Measurements from ENCODE around the gene TRIM13.
"Not testable (repeated sequence)": the region's sequence is repeated elsewhere in the genome, so short reads cannot be mapped to it uniquely, and the experiment has no call there.

TRIM13 gene

GRCh38 chr13:49980266-49980665 lies 16.6 kb upstream of the TRIM13 start:
- no peaks in the 10 kb centered on the region for H3K9me3 Mint-ChIP-seq
- H3K36me3 Mint-ChIP-seq (ENCODE audit: low read depth) = peaks cover 19% of the 10 kb centered on the region
- no peak overlapping the region for H3K27ac Mint-ChIP-seq

GRCh38 chr13:49985129-49985528 lies 11.7 kb upstream of the TRIM13 start:
- no peaks in the 10 kb centered on the region for H3K9me3 Mint-ChIP-seq
- H3K4me3 Mint-ChIP-seq = no peak overlapping the region
- H3K27me3 Mint-ChIP-seq (ENCODE audit: low read depth) = no peaks in the 10 kb centered on the region
- no peak for DNase-seq (ENCODE audit: low spot score)
- no peaks in the 10 kb centered on the region for H3K4me1 Mint-ChIP-seq (ENCODE audit: low read depth)
- H3K27ac Mint-ChIP-seq = no peak overlapping the region
- H3K36me3 Mint-ChIP-seq (ENCODE audit: low read depth) = peaks cover 34% of the 10 kb centered on the region

More at GRCh38 chr13:49980266-49980665, 16.6 kb upstream of the TRIM13 start:
- Mint-ChIP-seq H3K27me3 (ENCODE audit: low read depth) (no peaks in the 10 kb centered on the region), H3K4me1 (ENCODE audit: low read depth) (peaks cover 4% of the 10 kb centered on the region), H3K4me3 (no peak overlapping the region)
- no peak for DNase-seq (ENCODE audit: low spot score)

GRCh38 chr13:49986471-49986870 lies 10.4 kb upstream of the TRIM13 start:
- no peak overlapping the region for H3K27ac Mint-ChIP-seq
- H3K9me3 Mint-ChIP-seq = no peaks in the 10 kb centered on the region
- H3K4me1 Mint-ChIP-seq (ENCODE audit: low read depth) = no peaks in the 10 kb centered on the region
- H3K27me3 Mint-ChIP-seq (ENCODE audit: low read depth) = no peaks in the 10 kb centered on the region
- peaks cover 38% of the 10 kb centered on the region for H3K36me3 Mint-ChIP-seq (ENCODE audit: low read depth)
- no peak for DNase-seq (ENCODE audit: low spot score)
- no peak overlapping the region for H3K4me3 Mint-ChIP-seq

- not testable (repeated sequence) for H3K27ac Mint-ChIP-seq; H3K4me3 Mint-ChIP-seq; H3K27me3 Mint-ChIP-seq (ENCODE audit: low read depth); H3K9me3 Mint-ChIP-seq; H3K4me1 Mint-ChIP-seq (ENCODE audit: low read depth); DNase-seq (ENCODE audit: low spot score)
- peaks cover 30% of the 10 kb centered on the region for H3K36me3 Mint-ChIP-seq (ENCODE audit: low read depth)
These were observed 6.2 kb upstream of the TRIM13 start for GRCh38 chr13:49990612-49991011.

GRCh38 chr13:49993111-49993510 lies 3.7 kb upstream of the TRIM13 start:
- H3K27ac Mint-ChIP-seq = no peak overlapping the region
- H3K9me3 Mint-ChIP-seq = no peaks in the 10 kb centered on the region
- DNase-seq (ENCODE audit: low spot score) = no peak
- H3K4me1 Mint-ChIP-seq (ENCODE audit: low read depth) = peaks cover 12% of the 10 kb centered on the region
- H3K4me3 Mint-ChIP-seq = no peak overlapping the region
- no peaks in the 10 kb centered on the region for H3K27me3 Mint-ChIP-seq (ENCODE audit: low read depth)
- peaks cover 26% of the 10 kb centered on the region for H3K36me3 Mint-ChIP-seq (ENCODE audit: low read depth)

GRCh38 chr13:49993666-49994065 lies 3.2 kb upstream of the TRIM13 start:
- Mint-ChIP-seq H3K36me3 (ENCODE audit: low read depth) (peaks cover 30% of the 10 kb centered on the region), H3K27ac (no peak overlapping the region), H3K27me3 (ENCODE audit: low read depth) (no peaks in the 10 kb centered on the region), H3K4me1 (ENCODE audit: low read depth) (peaks cover 18% of the 10 kb centered on the region), H3K9me3 (no peaks in the 10 kb centered on the region), H3K4me3 (no peak overlapping the region)
- no peak for DNase-seq (ENCODE audit: low spot score)

- Mint-ChIP-seq H3K4me1 (ENCODE audit: low read depth) (peaks cover 30% of the 10 kb centered on the region), H3K9me3 (no peaks in the 10 kb centered on the region), H3K4me3 (peak overlapping the region; percentile 66), H3K36me3 (ENCODE audit: low read depth) (peaks cover 31% of the 10 kb centered on the region), H3K27me3 (ENCODE audit: low read depth) (no peaks in the 10 kb centered on the region), H3K27ac (peak overlapping the region; percentile 71)
- no peak for DNase-seq (ENCODE audit: low spot score)
These were observed 1.2 kb upstream of the TRIM13 start for GRCh38 chr13:49995625-49996101.

GRCh38 chr13:49996161-49996915 lies 504 bp upstream of the TRIM13 start:
- H3K27ac Mint-ChIP-seq = peak overlapping the region; percentile 45
- no peaks in the 10 kb centered on the region for H3K27me3 Mint-ChIP-seq (ENCODE audit: low read depth)
- H3K36me3 Mint-ChIP-seq (ENCODE audit: low read depth) = peaks cover 32% of the 10 kb centered on the region
- H3K4me1 Mint-ChIP-seq (ENCODE audit: low read depth) = peaks cover 30% of the 10 kb centered on the region
- no peaks in the 10 kb centered on the region for H3K9me3 Mint-ChIP-seq
- H3K4me3 Mint-ChIP-seq = peak overlapping the region; percentile 66
- DNase-seq (ENCODE audit: low spot score) = peak; percentile 87

GRCh38 chr13:49997955-49998354 lies 1.1 kb downstream of the TRIM13 start:
- Mint-ChIP-seq H3K27ac (peak overlapping the region; percentile 82), H3K4me1 (ENCODE audit: low read depth) (peaks cover 28% of the 10 kb centered on the region), H3K36me3 (ENCODE audit: low read depth) (peaks cover 31% of the 10 kb centered on the region), H3K27me3 (ENCODE audit: low read depth) (no peaks in the 10 kb centered on the region), H3K4me3 (peak overlapping the region; percentile 84), H3K9me3 (no peaks in the 10 kb centered on the region)
- no peak for DNase-seq (ENCODE audit: low spot score)

- Mint-ChIP-seq H3K9me3 (no peaks in the 10 kb centered on the region), H3K27ac (no peak overlapping the region), H3K4me3 (peak overlapping the region; percentile 84), H3K4me1 (ENCODE audit: low read depth) (peaks cover 30% of the 10 kb centered on the region), H3K27me3 (ENCODE audit: low read depth) (no peaks in the 10 kb centered on the region), H3K36me3 (ENCODE audit: low read depth) (peaks cover 37% of the 10 kb centered on the region)
- DNase-seq (ENCODE audit: low spot score) = no peak
These were observed 2.1 kb downstream of the TRIM13 start for GRCh38 chr13:49998714-49999624.

GRCh38 chr13:50001287-50001686 lies 4.4 kb downstream of the TRIM13 start:
- H3K4me1 Mint-ChIP-seq (ENCODE audit: low read depth) = peaks cover 27% of the 10 kb centered on the region

GRCh38 chr13:50006426-50007135 lies 9.7 kb downstream of the TRIM13 start:
- Mint-ChIP-seq H3K27ac (no peak overlapping the region), H3K27me3 (ENCODE audit: low read depth) (no peaks in the 10 kb centered on the region), H3K36me3 (ENCODE audit: low read depth) (peaks cover 58% of the 10 kb centered on the region), H3K9me3 (no peaks in the 10 kb centered on the region), H3K4me3 (no peak overlapping the region), H3K4me1 (ENCODE audit: low read depth) (peaks cover 17% of the 10 kb centered on the region)
- no peak for DNase-seq (ENCODE audit: low spot score)

More at GRCh38 chr13:50001287-50001686, 4.4 kb downstream of the TRIM13 start:
- no peak for DNase-seq (ENCODE audit: low spot score)
- no peaks in the 10 kb centered on the region for H3K9me3 Mint-ChIP-seq
- peaks cover 46% of the 10 kb centered on the region for H3K36me3 Mint-ChIP-seq (ENCODE audit: low read depth)
- no peak overlapping the region for H3K27ac Mint-ChIP-seq
- no peaks in the 10 kb centered on the region for H3K27me3 Mint-ChIP-seq (ENCODE audit: low read depth)
- no peak overlapping the region for H3K4me3 Mint-ChIP-seq

GRCh38 chr13:50011461-50011860 lies 14.6 kb downstream of the TRIM13 start:
- Mint-ChIP-seq H3K36me3 (ENCODE audit: low read depth) (peaks cover 65% of the 10 kb centered on the region), H3K27me3 (ENCODE audit: low read depth) (no peaks in the 10 kb centered on the region), H3K4me3 (no peak overlapping the region), H3K9me3 (no peaks in the 10 kb centered on the region), H3K27ac (no peak overlapping the region), H3K4me1 (ENCODE audit: low read depth) (peaks cover 13% of the 10 kb centered on the region)
- no peak for DNase-seq (ENCODE audit: low spot score)

All from T-helper 2 cell treated with Interferon-gamma antibody and Interleukin-4, amounts not matched to agents 5 μg/mL and 100 μg/mL, for 36 hours (primary cell).